GM21737 (cell line): Measurements from ENCODE around the gene WDR45B.
"Not testable (repeated sequence)": the region's sequence is repeated elsewhere in the genome, so short reads cannot be mapped to it uniquely, and the experiment has no call there.

ENCODE experiments used
- ATAC-seq: cut with Tn5 transposase; IDR thresholded peaks from one replicate; pipeline ENCODE4 v1.9.1; 2021; ENCODE audit warnings: mild to moderate bottlenecking, moderate library complexity; ENCODE audit not compliant: unreplicated experiment

The WDR45B gene

GRCh38 chr17:82587234-82588086 is 60.8 kb downstream of the WDR45B start:
- no peak for ATAC-seq

DNA sequence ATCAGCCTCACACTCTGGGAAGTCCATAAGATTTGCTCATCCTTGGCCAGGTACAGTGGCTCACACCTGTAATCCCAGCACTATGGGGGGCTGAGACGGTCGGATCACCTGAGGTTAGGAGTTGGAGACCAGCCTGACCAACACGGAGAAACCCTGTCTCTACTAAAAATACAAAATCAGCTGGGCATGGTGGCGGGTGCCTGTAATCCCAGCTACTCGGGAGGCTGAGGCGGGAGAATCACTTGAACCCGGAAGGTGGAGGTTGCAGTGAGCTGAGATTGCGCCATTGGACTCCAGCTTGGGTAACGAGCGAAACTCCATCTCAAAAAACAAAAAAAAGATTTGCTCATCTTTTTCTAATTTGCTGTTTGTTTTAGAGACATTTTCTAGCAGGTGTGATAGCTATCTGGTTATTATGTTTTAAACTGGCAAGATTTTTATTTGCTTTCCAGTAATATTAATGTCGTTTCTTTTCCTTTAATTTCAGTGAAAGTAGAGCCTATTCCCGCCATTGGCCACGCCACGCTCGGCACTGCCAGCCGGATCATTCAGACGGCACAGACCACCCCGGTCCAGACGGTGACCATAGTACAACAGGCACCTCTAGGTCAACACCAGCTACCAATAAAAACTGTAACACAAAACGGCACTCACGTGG is 61.5 kb downstream of the WDR45B start:
- ATAC-seq: no peak

DNA sequence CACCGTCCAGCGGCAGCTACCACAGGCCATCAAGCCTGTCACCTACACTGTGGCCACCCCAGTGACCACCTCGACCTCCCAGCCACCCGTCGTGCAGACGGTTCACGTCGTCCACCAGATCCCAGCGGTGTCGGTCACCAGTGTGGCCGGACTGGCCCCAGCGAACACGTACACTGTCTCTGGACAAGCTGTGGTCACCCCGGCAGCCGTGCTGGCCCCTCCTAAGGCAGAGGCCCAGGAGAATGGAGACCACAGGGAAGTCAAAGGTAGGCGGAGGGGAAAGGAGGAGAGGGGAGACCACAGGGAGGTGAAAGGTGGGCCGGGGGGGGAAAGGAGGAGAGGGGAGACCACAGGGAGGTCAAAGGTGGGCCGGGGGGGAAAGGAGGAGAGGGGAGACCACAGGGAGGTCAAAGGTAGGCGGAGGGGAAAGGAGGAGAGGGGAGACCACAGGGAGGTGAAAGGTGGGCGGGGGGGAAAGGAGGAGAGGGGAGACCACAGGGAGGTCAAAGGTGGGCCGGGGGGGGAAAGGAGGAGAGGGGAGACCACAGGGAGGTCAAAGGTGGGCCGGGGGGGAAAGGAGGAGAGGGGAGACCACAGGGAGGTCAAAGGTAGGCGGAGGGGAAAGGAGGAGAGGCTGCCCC is 62.2 kb downstream of the WDR45B start:
- not testable (repeated sequence) for ATAC-seq

- ATAC-seq: no peak
Observed at GRCh38 chr17:82583720-82584234, 64.5 kb downstream of the WDR45B start.

- no peak for ATAC-seq
Observed at GRCh38 chr17:82582709-82583108, 65.5 kb downstream of the WDR45B start.

- ATAC-seq: no peak
Observed at GRCh38 chr17:82582213-82582612, 66.0 kb downstream of the WDR45B start.

GRCh38 chr17:82579969-82580368 is 68.3 kb downstream of the WDR45B start:
- ATAC-seq: not testable (repeated sequence)

GRCh38 chr17:82577300-82577699 is 70.9 kb downstream of the WDR45B start:
- no peak for ATAC-seq

DNA sequence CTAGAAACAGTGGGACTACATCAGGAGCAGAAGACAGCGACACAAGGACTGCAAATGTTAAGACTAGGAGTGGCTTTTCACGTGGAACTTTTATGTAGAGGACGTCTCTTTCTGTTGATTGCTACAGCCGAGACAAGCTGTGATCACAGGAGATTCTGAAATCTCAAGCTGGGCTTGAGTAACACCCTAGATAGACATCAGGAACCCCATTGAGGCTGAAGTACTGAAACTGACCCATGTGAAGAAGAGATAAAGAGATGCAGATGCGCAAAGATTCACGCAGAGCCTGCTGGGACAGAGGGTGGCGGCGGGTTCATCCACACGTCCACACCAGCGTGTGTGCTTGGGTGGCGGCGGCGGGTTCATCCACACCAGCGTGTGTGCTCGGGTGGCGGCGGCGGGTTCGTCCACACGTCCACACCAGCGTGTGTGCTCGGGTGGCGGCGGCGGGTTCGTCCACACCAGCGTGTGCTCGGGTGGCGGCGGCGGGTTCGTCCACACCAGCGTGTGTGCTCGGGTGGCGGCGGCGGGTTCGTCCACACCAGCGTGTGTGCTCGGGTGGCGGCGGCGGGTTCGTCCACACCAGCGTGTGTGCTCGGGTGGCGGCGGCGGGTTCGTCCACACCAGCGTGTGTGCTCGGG is 72.5 kb downstream of the WDR45B start:
- ATAC-seq: not testable (repeated sequence)

DNA sequence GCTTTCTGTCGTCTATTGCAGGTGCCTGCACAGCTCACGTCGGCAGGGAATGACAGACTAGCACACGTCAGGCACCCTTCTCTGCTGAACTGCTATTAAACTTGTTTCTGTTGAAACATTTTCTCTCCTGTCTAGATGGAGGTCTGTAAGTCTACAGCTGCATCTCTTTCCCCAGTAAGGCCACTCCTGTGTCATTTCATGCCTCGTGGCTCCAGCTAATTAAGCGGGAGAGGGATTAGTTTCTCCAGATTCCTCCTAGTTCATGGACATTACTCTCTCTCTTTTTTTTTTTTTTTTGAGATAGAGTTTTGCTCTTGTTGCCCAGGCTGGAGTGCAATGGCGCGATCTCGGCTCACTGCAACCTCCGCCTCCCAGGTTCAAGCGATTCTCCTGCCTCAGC is 74.2 kb downstream of the WDR45B start:
- ATAC-seq: no peak

DNA sequence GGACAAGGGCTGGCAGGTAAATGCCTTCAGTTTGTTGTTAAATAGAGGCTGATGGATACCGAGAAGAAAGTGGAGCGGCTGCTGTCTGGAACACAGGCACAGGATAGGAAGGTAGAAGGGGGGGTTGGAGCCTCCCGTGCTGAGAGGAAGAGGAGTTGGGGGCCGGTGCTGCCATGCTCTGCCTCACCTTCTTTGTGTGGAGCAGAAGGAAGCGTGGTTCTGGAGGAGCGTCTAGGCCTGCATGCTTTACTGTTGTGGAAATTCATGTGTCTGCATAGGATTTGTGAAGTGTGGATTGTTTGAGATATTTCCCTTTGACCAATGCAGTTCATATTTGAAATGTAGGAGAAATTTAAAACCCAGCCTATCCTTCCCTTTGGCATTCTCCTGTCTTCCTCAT is 76.4 kb downstream of the WDR45B start:
- no peak for ATAC-seq

- no peak for ATAC-seq
Observed at GRCh38 chr17:82570277-82570676, 78.0 kb downstream of the WDR45B start.

GRCh38 chr17:82569621-82570020 is 78.6 kb downstream of the WDR45B start:
- ATAC-seq: no peak

DNA sequence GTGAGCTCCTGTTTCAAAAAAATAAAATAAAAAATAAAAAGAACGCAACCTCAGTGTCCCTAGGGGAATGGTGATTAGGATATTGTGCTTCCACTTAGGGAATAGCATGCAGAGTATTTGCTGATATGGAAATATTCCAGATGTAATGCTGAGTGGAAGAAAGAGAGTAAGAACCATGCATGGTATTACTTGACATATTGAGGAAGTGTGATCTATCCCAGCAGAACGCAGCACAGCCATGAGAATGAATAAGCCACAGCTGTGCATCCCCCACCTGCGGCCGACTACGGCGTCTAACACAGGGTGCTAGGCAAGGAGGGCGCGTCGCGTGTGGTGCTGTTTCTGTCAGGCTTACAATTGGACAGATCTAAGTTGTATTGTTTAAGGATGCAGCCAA is 79.2 kb downstream of the WDR45B start:
- ATAC-seq: no peak

DNA sequence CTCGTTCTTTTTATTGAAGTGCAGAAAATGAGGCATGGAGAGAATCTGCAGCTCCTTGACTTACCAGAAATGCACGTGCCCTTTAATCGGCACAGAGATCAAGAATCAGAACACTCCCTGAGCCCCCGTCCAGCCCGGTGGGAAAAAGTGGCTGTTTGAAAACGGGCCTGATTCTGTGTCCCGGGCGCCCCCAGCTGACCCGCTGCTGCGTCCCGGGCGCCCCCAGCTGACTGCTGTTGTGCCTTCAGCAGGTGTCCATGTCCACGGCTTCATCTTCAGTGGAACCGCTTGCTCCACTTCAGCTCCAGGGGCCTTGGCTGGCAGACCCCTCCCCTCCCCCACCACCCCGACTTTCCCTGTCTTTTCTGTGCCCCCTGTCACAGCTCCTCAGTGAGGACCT is 81.0 kb downstream of the WDR45B start:
- no peak for ATAC-seq

DNA sequence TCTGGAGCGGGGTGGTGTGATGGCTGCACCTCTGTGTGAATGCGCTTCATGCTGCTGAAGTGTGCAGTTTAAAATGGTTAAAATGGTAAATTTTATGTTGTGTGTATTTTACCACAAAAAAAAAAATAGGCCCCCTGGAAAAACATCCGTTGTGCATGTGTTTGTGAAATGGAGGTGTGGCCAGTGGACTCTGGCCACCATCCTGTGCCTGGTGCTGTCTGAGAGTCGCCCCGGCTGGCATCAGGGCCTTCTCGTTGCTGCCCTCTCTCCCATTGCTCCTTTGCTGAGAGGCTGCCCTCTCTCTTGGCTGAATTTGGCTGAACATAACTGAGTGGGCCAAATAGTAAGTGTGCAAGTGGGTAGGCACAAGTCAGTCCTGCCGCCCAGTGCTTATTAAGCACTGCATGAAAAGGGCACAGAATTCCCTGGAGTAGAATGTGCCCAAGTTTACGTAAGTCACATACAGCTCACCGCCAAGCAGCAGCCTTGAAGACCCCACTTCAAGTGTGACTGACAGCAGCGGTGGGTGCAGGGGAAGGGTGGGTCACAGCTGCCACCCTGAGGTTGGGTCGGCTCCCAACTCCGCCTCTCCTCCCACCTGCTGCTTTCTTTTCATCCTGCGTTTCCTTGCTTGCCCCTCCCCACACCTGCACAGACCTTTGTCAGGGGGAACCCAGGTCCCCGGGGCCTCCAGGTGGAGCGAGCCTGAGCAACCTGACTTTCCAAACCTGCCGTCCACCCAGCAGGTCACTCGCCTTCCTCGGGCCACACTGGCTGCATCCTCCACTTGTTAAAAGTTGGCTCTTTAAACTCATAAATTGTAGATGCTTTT is 81.9 kb downstream of the WDR45B start:
- ATAC-seq: no peak

- no peak for ATAC-seq
Observed at GRCh38 chr17:82565551-82565950, 82.7 kb downstream of the WDR45B start.
